Osteocyte (in vitro differentiated cells): ENCODE data around the gene EMC9. TPM values are rescaled to one million over a fixed set of nuclear protein-coding genes. Genes with fewer than 3 reads are reported as not detected.

Experiments used
- DNase-seq: peaks from one replicate; pipeline ENCODE4 v3.0.0; 2021; ENCODE audit warnings: mixed read lengths; ENCODE audit not compliant: unreplicated experiment; ENCODE audit errors: extremely low spot score
- H3K27ac Mint-ChIP-seq: one replicate; pipeline ENCODE4 v1.8.0; 2021; ENCODE audit warnings: mild to moderate bottlenecking, mixed read lengths; ENCODE audit not compliant: unreplicated experiment
- H3K27me3 Mint-ChIP-seq: one replicate; pipeline ENCODE4 v1.8.0; 2021; ENCODE audit warnings: mixed read lengths; ENCODE audit not compliant: unreplicated experiment
- H3K36me3 Mint-ChIP-seq: one replicate; pipeline ENCODE4 v1.8.0; 2021; ENCODE audit warnings: mixed read lengths; ENCODE audit not compliant: unreplicated experiment
- H3K4me1 Mint-ChIP-seq: one replicate; pipeline ENCODE4 v1.8.0; 2021; ENCODE audit warnings: mixed read lengths; ENCODE audit not compliant: unreplicated experiment
- H3K4me3 Mint-ChIP-seq: one replicate; pipeline ENCODE4 v1.8.0; 2021; ENCODE audit warnings: mild to moderate bottlenecking, moderate library complexity, mixed read lengths; ENCODE audit not compliant: unreplicated experiment
- H3K9me3 Mint-ChIP-seq: one replicate; pipeline ENCODE4 v1.8.0; 2021; ENCODE audit warnings: mixed read lengths; ENCODE audit not compliant: unreplicated experiment
- total RNA-seq: library from RNA; stranded (reverse); gene quantifications from 2 replicates; pipeline ENCODE4 v1.2.1, GENCODE V29; 2021
- TF ChIP-seq, protein P1 (sequence below): fragments of 200-600 bp; sonication (generic); IDR thresholded peaks from 2 replicates; pipeline ENCODE4 v1.5.0; 2021; ENCODE audit warnings: antibody characterized with exemption, mild to moderate bottlenecking, moderate library complexity

EMC9 gene
- total RNA-seq, 1 donor from 2014 or later, result 15.6 TPM

DNA sequence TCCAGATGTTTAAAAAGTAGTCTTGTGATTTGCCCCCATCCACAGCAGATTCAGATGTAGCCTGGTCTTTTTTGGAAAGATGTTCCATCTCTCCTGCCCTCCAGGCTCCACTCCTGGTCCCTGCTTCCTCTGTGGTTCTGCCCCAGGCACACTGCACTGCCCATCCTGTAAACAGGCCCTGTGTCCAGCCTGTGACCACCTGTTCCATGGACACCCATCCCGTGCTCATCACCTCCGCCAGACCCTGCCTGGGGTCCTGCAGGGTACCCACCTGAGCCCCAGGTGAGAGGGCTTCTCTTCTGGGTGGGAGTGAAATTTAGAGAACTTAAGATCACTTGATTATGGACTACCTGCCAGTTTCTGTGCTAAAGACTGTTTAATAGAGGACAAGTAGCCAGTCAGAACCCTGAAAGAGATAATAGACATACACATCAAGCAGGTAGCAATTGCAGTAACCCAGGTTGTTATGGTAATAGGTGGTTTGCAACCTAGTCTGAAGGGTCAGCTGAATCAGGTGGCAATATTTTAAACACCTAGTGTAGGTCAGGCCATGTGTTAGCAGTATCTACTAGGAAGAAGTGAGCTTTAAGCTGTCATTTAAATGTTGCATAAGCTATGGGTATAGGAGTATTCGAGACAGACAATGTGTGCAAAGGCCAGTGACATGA lies 8.0 kb upstream of the EMC9 start:
- H3K4me3 Mint-ChIP-seq, result peak overlapping the region; percentile 44
- peaks cover 20% of the 10 kb centered on the region for H3K36me3 Mint-ChIP-seq
- peaks cover 24% of the 10 kb centered on the region for H3K4me1 Mint-ChIP-seq
- no peak overlapping the region for H3K27ac Mint-ChIP-seq
- H3K9me3 Mint-ChIP-seq, result no peaks in the 10 kb centered on the region
- TF ChIP-seq, protein P1, sequence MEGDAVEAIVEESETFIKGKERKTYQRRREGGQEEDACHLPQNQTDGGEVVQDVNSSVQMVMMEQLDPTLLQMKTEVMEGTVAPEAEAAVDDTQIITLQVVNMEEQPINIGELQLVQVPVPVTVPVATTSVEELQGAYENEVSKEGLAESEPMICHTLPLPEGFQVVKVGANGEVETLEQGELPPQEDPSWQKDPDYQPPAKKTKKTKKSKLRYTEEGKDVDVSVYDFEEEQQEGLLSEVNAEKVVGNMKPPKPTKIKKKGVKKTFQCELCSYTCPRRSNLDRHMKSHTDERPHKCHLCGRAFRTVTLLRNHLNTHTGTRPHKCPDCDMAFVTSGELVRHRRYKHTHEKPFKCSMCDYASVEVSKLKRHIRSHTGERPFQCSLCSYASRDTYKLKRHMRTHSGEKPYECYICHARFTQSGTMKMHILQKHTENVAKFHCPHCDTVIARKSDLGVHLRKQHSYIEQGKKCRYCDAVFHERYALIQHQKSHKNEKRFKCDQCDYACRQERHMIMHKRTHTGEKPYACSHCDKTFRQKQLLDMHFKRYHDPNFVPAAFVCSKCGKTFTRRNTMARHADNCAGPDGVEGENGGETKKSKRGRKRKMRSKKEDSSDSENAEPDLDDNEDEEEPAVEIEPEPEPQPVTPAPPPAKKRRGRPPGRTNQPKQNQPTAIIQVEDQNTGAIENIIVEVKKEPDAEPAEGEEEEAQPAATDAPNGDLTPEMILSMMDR, result no peak
- no peaks in the 10 kb centered on the region for H3K27me3 Mint-ChIP-seq
- no peak for DNase-seq

DNA sequence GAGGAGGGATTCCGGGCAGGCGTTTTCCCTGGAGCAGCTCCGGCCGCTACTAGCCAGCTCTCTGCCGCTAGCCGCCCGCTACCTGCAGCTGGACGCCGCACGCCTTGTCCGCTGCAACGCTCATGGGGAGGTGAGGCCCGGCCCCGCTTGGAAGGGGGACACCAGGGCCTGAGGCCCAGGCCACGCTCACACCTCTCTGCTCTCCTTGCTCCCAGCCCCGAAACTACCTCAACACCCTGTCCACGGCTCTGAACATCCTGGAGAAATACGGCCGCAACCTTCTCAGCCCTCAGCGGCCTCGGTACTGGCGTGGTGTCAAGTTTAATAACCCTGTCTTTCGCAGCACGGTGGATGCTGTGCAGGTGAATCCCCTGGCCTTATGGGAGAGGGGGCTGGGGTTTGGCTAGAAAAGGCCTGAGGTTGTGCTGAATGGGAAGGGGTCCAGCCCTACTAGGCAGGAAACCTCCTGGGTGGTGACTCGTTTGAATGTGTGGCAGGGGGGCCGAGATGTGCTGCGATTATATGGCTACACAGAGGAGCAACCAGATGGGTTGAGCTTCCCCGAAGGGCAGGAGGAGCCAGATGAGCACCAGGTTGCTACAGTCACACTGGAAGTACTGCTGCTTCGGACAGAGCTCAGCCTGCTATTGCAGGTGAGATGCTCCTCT lies 6.5 kb upstream of the EMC9 start:
- peaks cover 21% of the 10 kb centered on the region for H3K36me3 Mint-ChIP-seq
- H3K27ac Mint-ChIP-seq, result no peak overlapping the region
- peaks cover 24% of the 10 kb centered on the region for H3K4me1 Mint-ChIP-seq
- H3K4me3 Mint-ChIP-seq, result peak overlapping the region; percentile 99
- H3K9me3 Mint-ChIP-seq, result no peaks in the 10 kb centered on the region
- DNase-seq, result no peak
- H3K27me3 Mint-ChIP-seq, result no peaks in the 10 kb centered on the region
- TF ChIP-seq, protein P1, result no peak

GRCh38 chr14:24146978-24147760 lies 5.8 kb upstream of the EMC9 start, which contains the start of gene RNF31:
RNF31 (plus strand) TSS chr14:24147498; CDS start chr14:24147699, 201 bp downstream.
- TF ChIP-seq, protein P1, result no peak

DNA sequence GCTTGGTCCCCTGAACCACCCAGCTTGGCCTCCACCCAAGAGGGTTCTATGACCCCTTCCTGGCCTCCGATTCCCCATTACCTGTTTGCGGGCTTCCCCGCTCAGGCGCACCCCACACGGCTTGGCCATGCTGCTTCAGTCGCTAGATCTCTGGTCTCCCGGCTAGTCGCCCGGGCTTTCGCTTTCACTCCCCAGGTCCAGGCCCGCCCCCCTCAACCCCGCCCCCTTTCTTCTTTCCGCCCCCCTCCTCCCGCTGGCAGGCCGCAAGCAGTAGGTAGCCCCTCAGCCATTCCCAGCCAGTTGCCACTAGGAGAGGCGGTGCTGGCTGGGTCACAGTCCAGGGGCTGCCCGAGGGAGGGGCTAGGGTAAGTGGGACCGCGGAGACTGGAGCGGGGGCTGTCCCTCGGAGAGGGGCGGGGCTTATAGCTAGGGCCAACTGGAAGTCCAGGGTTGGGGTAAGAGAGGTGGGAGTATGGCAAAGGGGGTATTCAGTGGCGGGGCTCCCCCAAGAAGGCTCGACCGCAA lies 5.1 kb upstream of the EMC9 start, which contains the start of gene PSME2:
PSME2 (minus strand) TSS at position 158 of the 525 bp plus-strand sequence; CDS start at position 129, 29 bp downstream.
- Mint-ChIP-seq H3K27ac (peak within 1 kb of the TSS; percentile 99), H3K36me3 (peaks cover 18% of the 10 kb centered on the region), H3K4me1 (peaks cover 30% of the 10 kb centered on the region), H3K4me3 (peak within 1 kb of the TSS; percentile 99), H3K9me3 (no peaks in the 10 kb centered on the region), H3K27me3 (no peaks in the 10 kb centered on the region)
- TF ChIP-seq, protein P1, result no peak
- DNase-seq, result peak; percentile 99

More at GRCh38 chr14:24146978-24147760, 5.8 kb upstream of the EMC9 start, which contains the start of gene RNF31:
- peak within 1 kb of the TSS; percentile 99 for H3K27ac Mint-ChIP-seq
- H3K4me1 Mint-ChIP-seq, result peaks cover 27% of the 10 kb centered on the region
- H3K36me3 Mint-ChIP-seq, result peaks cover 21% of the 10 kb centered on the region
- H3K4me3 Mint-ChIP-seq, result peak within 1 kb of the TSS; percentile 99
- no peaks in the 10 kb centered on the region for H3K9me3 Mint-ChIP-seq
- H3K27me3 Mint-ChIP-seq, result no peaks in the 10 kb centered on the region
- peak; percentile 98 for DNase-seq
